ENCODE measurements around the gene AKR1C8. TPM values are rescaled to one million over a fixed set of nuclear protein-coding genes. Genes with fewer than 3 reads are reported as not detected.

The AKR1C8 gene
- total and polyA plus RNA-seq, 2 donors (not counting 3 experiments of a cell fraction or from before 2014, with no cell fraction given) = not detected

DNA sequence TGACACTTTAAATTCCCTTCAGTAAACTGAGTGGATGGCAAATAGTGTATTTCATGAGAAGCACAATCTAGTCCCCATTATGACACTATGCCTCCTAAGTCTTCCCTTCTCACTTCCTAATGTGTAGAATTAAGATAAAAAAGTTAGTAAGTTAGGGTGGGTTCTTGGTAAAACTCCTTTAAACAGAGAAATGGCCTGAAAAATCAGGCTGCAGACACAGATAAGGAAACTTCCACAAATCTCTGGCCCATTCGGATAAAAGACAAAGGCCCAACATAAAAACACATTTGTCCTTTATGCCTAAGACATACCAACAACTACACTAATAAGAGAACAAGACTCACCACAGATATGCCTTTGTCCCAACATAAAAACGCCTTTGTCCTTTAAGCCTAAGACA lies 21.5 kb downstream of the AKR1C8 start:
- Histone ChIP-seq H3K36me3 (ENCODE audit: control insufficient read depth in 2 of 2, extremely low read depth in 1 of 2, insufficient read depth in 2 of 2, low read length in 2 of 2) (no peaks in the 10 kb centered on the region), H3K27ac (ENCODE audit: insufficient read depth, low read depth, low read length) (no peak overlapping the region), H3K9me1 (replicated peaks; ENCODE audit: control insufficient read depth, extremely low read depth, insufficient read depth, low read length) (no peaks in the 10 kb centered on the region), H4K20me1 (replicated peaks; ENCODE audit: control insufficient read depth, extremely low read depth, insufficient read depth, low read length) (no peaks in the 10 kb centered on the region), H3K4me1 (ENCODE audit: control insufficient read depth, extremely low read depth, insufficient read depth, low read length) (no peaks in the 10 kb centered on the region), H3K4me3 (replicated peaks in 1 of 3; ENCODE audit: insufficient read depth in 1 of 3, low read depth in 1 of 3, low read length in 3 of 3) (no peak overlapping the region), H2AFZ (ENCODE audit: low read depth, low read length) (no peak overlapping the region), H3K27me3 (ENCODE audit: control insufficient read depth in 2 of 2, insufficient read depth in 2 of 2, low read length in 2 of 2) (no peaks in the 10 kb centered on the region), H3K4me2 (ENCODE audit: insufficient read depth, low read length) (no peak overlapping the region), H3K79me2 (ENCODE audit: control insufficient read depth, insufficient read depth, low read length) (no peaks in the 10 kb centered on the region), H3K9me3 (replicated peaks; ENCODE audit: control insufficient read depth, insufficient read depth, low read length) (peaks cover 2% of the 10 kb centered on the region), H3K9ac (replicated peaks; ENCODE audit: extremely low read depth, insufficient read depth, low read length) (no peak overlapping the region)
- BruUV-seq (replicated peaks) = no TSS peak
- POLR2A ChIA-PET = no interaction called here
- no peak for FAIRE-seq
- TF ChIP-seq CTCF (IDR thresholded peaks at IDR 0.05; ENCODE audit: extremely low read depth in 1 of 2, insufficient read depth in 1 of 2, low read depth in 1 of 2, low read length in 2 of 2) (no peak), MYC (IDR thresholded peaks at IDR 0.05; ENCODE audit: low read depth, low read length) (no peak), POLR2AphosphoS5 (IDR thresholded peaks at IDR 0.05; ENCODE audit: insufficient read depth, low read depth, low read length) (no peak), FOS (IDR thresholded peaks at IDR 0.05; ENCODE audit: borderline replicate concordance, insufficient read depth, low read length) (no peak)
- CTCF ChIA-PET = no interaction called here
- intact Hi-C loops (cut with micrococcal nuclease) (no loop called here), dilution Hi-C loops (cut with MboI; ENCODE audit: extremely low pct_ligation_motif_present, low sequenced_read_pairs) (no loop called here)
- no peak for DNase-seq (ENCODE audit: low read depth, low spot score)

DNA sequence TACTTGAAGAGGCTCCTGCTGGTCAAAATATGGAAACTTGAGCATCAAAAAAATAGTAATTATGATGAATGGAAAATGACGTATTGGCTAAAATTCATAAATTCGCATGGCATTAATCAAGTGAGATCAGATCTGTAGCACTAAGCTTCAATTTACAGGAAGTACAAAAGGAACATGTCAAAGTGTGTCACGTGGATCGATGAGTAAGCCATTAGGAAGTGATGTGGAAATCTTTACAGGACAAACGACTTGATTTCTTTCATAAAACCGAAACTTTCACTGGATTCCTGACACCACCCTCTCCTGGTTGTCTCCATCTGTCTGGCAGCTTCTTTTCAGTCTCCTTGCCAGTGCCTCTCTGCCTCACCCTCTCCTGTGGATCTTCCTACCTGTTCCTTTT lies 25.8 kb downstream of the AKR1C8 start:
- H3K27ac ChIP-seq (ENCODE audit: insufficient read depth, low read depth, low read length) = no peak overlapping the region
- H3K9me1 ChIP-seq (replicated peaks; ENCODE audit: control insufficient read depth, extremely low read depth, insufficient read depth, low read length) = no peaks in the 10 kb centered on the region
- no TSS peak for BruUV-seq (replicated peaks)
- no peaks in the 10 kb centered on the region for H3K4me1 ChIP-seq (ENCODE audit: control insufficient read depth, extremely low read depth, insufficient read depth, low read length)
- dilution Hi-C loops (cut with MboI; ENCODE audit: extremely low pct_ligation_motif_present, low sequenced_read_pairs) (no loop called here), intact Hi-C loops (cut with micrococcal nuclease) (no loop called here)
- H3K9ac ChIP-seq (replicated peaks; ENCODE audit: extremely low read depth, insufficient read depth, low read length) = no peak overlapping the region
- H3K9me3 ChIP-seq (replicated peaks; ENCODE audit: control insufficient read depth, insufficient read depth, low read length) = no peaks in the 10 kb centered on the region
- H3K27me3 ChIP-seq (ENCODE audit: control insufficient read depth in 2 of 2, insufficient read depth in 2 of 2, low read length in 2 of 2) = no peaks in the 10 kb centered on the region
- ChIA-PET POLR2A (no interaction called here), CTCF (no interaction called here)
- H3K4me3 ChIP-seq (replicated peaks in 1 of 3; ENCODE audit: insufficient read depth in 1 of 3, low read depth in 1 of 3, low read length in 3 of 3) = no peak overlapping the region
- no peak for DNase-seq (ENCODE audit: low read depth, low spot score)
- FAIRE-seq = no peak
- H3K36me3 ChIP-seq (ENCODE audit: control insufficient read depth in 2 of 2, extremely low read depth in 1 of 2, insufficient read depth in 2 of 2, low read length in 2 of 2) = no peaks in the 10 kb centered on the region
- H3K79me2 ChIP-seq (ENCODE audit: control insufficient read depth, insufficient read depth, low read length) = no peaks in the 10 kb centered on the region
- H2AFZ ChIP-seq (ENCODE audit: low read depth, low read length) = no peak overlapping the region
- no peak for TF ChIP-seq JUN (IDR thresholded peaks at IDR 0.05; ENCODE audit: borderline replicate concordance, insufficient read depth, insufficient read length, low read depth)
- TF ChIP-seq MYC (IDR thresholded peaks at IDR 0.05; ENCODE audit: low read depth, low read length) = no peak
- TF ChIP-seq CTCF (IDR thresholded peaks at IDR 0.05; ENCODE audit: extremely low read depth in 1 of 2, insufficient read depth in 1 of 2, low read depth in 1 of 2, low read length in 2 of 2) = no peak
- TF ChIP-seq GATA2 (IDR thresholded peaks at IDR 0.05; ENCODE audit: insufficient read depth, insufficient read length, low read depth, low read length) = no peak
- TF ChIP-seq, protein P1, sequence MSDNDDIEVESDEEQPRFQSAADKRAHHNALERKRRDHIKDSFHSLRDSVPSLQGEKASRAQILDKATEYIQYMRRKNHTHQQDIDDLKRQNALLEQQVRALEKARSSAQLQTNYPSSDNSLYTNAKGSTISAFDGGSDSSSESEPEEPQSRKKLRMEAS (IDR thresholded peaks at IDR 0.05; ENCODE audit: insufficient read depth, insufficient read length) = no peak
- no peak for TF ChIP-seq FOS (IDR thresholded peaks at IDR 0.05; ENCODE audit: borderline replicate concordance, insufficient read depth, low read length)
- no peak for TF ChIP-seq EZH2 (IDR thresholded peaks at IDR 0.05; ENCODE audit: borderline replicate concordance, low read depth, low read length, severe bottlenecking)
- no peak for TF ChIP-seq POLR2A (IDR thresholded peaks at IDR 0.05; ENCODE audit: low read depth, low read length)
- TF ChIP-seq POLR2AphosphoS5 (IDR thresholded peaks at IDR 0.05; ENCODE audit: insufficient read depth, low read depth, low read length) = no peak
- no peak overlapping the region for H3K4me2 ChIP-seq (ENCODE audit: insufficient read depth, low read length)
- no peaks in the 10 kb centered on the region for H4K20me1 ChIP-seq (replicated peaks; ENCODE audit: control insufficient read depth, extremely low read depth, insufficient read depth, low read length)
